ENCODE results near the gene ACOX2.

DNA sequence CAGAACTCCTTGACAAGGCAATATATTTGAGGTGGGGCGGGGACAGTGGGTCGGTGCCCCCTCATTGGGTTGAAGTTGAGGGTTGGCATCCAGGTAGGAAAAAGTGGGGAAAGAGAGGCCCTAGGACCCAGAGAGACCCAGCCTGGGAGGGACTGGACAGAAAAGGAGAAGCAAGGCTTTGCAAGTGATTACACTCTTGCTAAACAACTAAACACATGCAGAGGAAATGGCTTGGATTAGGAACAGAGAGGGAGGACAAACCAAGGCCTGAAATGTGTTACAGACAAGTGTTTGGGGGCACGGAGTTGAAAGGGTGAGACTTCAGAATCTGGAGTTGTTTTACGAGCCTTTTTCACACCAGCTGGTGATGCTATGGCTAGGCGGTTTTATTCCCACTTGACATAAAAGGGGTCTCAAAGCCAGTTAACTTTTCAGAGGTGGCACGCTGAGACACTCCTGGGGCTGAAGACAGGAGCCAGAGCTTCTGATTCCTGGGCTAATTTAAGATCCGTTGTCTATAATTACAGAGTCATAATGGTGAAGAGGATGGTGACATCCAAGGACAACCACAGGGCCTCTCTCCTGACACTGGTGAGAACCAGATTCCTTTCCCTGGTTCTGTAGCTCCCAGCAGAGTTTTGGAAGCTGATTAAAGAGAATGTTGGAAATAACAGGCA lies 52.8 kb downstream of the ACOX2 start:
- TF ChIP-seq, protein P1, sequence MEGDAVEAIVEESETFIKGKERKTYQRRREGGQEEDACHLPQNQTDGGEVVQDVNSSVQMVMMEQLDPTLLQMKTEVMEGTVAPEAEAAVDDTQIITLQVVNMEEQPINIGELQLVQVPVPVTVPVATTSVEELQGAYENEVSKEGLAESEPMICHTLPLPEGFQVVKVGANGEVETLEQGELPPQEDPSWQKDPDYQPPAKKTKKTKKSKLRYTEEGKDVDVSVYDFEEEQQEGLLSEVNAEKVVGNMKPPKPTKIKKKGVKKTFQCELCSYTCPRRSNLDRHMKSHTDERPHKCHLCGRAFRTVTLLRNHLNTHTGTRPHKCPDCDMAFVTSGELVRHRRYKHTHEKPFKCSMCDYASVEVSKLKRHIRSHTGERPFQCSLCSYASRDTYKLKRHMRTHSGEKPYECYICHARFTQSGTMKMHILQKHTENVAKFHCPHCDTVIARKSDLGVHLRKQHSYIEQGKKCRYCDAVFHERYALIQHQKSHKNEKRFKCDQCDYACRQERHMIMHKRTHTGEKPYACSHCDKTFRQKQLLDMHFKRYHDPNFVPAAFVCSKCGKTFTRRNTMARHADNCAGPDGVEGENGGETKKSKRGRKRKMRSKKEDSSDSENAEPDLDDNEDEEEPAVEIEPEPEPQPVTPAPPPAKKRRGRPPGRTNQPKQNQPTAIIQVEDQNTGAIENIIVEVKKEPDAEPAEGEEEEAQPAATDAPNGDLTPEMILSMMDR (conservative IDR thresholded peaks at IDR 0.05; ENCODE audit: low read depth, low read length) = no peak
- TF ChIP-seq EZH2phosphoT487 (IDR thresholded peaks at IDR 0.05; ENCODE audit: borderline replicate concordance, low read length) = no peak
- no peak for TF ChIP-seq EZH2 (IDR thresholded peaks at IDR 0.05; ENCODE audit: low read length, unreplicated experiment)
